DOHH2 (cell line): ENCODE data around the gene RNF111.

Experiments used
- H3F3A ChIP-seq: fragments of 200-600 bp; sonication (generic), shearing (Covaris generic); 2 replicates; pipeline ENCODE4 v1.6.0; 2016; ENCODE audit warnings: antibody characterized with exemption, mild to moderate bottlenecking; ENCODE audit not compliant: control insufficient read depth, insufficient read depth
- H3K27ac ChIP-seq: fragments of 200-600 bp; sonication (generic); 2 replicates; pipeline ENCODE4 v1.5.1; 2014; ENCODE audit warnings: low read depth, mild to moderate bottlenecking, low read length, moderate library complexity
- H3K27me3 ChIP-seq: fragments of 200-600 bp; sonication (generic); 2 replicates; pipeline ENCODE4 v1.6.1; 2014; ENCODE audit warnings: mild to moderate bottlenecking, low read length, mixed read lengths; ENCODE audit not compliant: control insufficient read depth
- H3K36me3 ChIP-seq: fragments of 200-600 bp; sonication (generic); 2 replicates; pipeline ENCODE4 v1.6.1; 2014; ENCODE audit warnings: mild to moderate bottlenecking, low read length, moderate library complexity, mixed read lengths; ENCODE audit not compliant: control insufficient read depth
- H3K4me1 ChIP-seq: fragments of 200-600 bp; sonication (generic); 2 replicates; pipeline ENCODE4 v1.6.1; 2014; ENCODE audit warnings: mild to moderate bottlenecking, low read length, mixed read lengths; ENCODE audit not compliant: control insufficient read depth
- H3K4me2 ChIP-seq: fragments of 200-600 bp; sonication (generic); 2 replicates; pipeline ENCODE4 v1.6.0; 2014; ENCODE audit warnings: mild to moderate bottlenecking, low read length, moderate library complexity
- H3K4me3 ChIP-seq: fragments of 200-600 bp; sonication (generic); 2 replicates; pipeline ENCODE4 v1.5.1; 2014; ENCODE audit warnings: mild to moderate bottlenecking, low read length, mixed read lengths
- H3K79me2 ChIP-seq: fragments of 200-600 bp; sonication (generic); 2 replicates; pipeline ENCODE4 v1.6.1; 2014; ENCODE audit warnings: mild to moderate bottlenecking, low read length, mixed read lengths; ENCODE audit not compliant: control insufficient read depth
- H3K9me2 ChIP-seq: fragments of 200-600 bp; sonication (generic); replicated peaks from 2 replicates; pipeline ENCODE4 v1.6.1; 2014; ENCODE audit warnings: mild to moderate bottlenecking, low read length, mixed read lengths; ENCODE audit not compliant: control insufficient read depth
- H3K9me3 ChIP-seq: fragments of 200-600 bp; sonication (generic); 2 replicates; pipeline ENCODE4 v1.6.1; 2014; ENCODE audit warnings: antibody characterized with exemption, low read length, mixed read lengths; ENCODE audit not compliant: control insufficient read depth, insufficient read depth
- H4K20me1 ChIP-seq: fragments of 200-600 bp; sonication (generic); 2 replicates; pipeline ENCODE4 v1.6.0; 2014; ENCODE audit warnings: low read depth, mild to moderate bottlenecking, antibody characterized with exemption, low read length, moderate library complexity; ENCODE audit not compliant: control insufficient read depth, insufficient read depth
- EZH2phosphoT487 ChIP-seq: fragments of 200-600 bp; sonication (generic); IDR thresholded peaks from 2 replicates; pipeline ENCODE4 v1.6.1; 2017; ENCODE audit warnings: borderline replicate concordance, mild to moderate bottlenecking, antibody characterized with exemption, low read length, moderate library complexity, mixed read lengths
- TF ChIP-seq, protein P1 (sequence below): fragments of 200-600 bp; sonication (generic); IDR thresholded peaks from one replicate; pipeline ENCODE4 v1.5.1; 2014; ENCODE audit warnings: antibody characterized with exemption, mild to moderate bottlenecking, low read depth, low read length; ENCODE audit not compliant: poor library complexity, severe bottlenecking

RNF111 gene

DNA sequence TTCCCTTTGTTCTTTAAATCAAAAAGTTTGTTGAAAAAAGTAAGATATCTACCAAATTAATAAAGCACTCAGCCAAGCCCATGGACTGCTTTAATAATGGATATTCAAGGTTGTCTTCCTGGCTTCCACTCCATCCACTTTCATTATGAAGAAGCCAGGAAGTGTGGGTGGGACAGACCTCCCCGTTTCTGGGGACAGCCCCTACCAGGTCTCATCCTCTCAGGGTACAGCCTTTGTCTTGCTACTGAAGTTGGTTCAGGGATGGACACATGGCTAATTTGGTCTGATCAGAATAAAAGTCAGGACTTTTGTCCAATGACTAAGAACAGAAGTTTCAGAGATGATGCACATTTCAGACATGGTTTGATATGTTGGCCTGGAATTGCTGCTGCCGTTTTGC, 150.1 kb downstream of the RNF111 start:
- Histone ChIP-seq H3K36me3 (peaks cover 84% of the 10 kb centered on the region), H3K4me2 (no peak overlapping the region), H3K4me1 (no peaks in the 10 kb centered on the region), H4K20me1 (no peaks in the 10 kb centered on the region), H3K9me2 (no peaks in the 10 kb centered on the region), H3K4me3 (no peak overlapping the region), H3K79me2 (no peaks in the 10 kb centered on the region), H3F3A (peaks cover 5% of the 10 kb centered on the region; the same call in 1 of the 2 replicates), H3K27me3 (no peaks in the 10 kb centered on the region), H3K9me3 (no peaks in the 10 kb centered on the region), H3K27ac (no peak overlapping the region)
- TF ChIP-seq EZH2phosphoT487, result no peak
- TF ChIP-seq, protein P1, sequence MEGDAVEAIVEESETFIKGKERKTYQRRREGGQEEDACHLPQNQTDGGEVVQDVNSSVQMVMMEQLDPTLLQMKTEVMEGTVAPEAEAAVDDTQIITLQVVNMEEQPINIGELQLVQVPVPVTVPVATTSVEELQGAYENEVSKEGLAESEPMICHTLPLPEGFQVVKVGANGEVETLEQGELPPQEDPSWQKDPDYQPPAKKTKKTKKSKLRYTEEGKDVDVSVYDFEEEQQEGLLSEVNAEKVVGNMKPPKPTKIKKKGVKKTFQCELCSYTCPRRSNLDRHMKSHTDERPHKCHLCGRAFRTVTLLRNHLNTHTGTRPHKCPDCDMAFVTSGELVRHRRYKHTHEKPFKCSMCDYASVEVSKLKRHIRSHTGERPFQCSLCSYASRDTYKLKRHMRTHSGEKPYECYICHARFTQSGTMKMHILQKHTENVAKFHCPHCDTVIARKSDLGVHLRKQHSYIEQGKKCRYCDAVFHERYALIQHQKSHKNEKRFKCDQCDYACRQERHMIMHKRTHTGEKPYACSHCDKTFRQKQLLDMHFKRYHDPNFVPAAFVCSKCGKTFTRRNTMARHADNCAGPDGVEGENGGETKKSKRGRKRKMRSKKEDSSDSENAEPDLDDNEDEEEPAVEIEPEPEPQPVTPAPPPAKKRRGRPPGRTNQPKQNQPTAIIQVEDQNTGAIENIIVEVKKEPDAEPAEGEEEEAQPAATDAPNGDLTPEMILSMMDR, result no peak

DNA sequence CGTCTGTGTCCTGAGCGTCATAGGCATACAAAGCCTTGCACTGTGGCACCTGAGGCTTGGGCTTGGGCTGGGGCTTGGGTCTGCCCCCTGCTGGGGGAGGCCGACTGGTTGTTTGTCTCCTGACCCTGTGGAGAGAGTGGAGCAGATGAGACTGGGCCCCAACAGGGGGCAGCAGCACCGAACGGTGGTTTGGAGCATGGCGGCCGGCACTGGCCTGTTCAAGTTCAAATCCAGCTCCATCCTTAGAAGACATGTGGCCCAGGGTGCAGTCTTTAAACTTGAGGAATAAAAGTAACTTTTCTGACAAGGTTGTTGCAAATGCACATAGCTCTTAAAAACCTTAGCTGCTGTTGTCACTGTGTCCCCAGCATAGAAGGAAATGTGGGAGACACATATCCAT, 150.8 kb downstream of the RNF111 start:
- no peak overlapping the region for H3K27ac ChIP-seq
- H3K79me2 ChIP-seq, result no peaks in the 10 kb centered on the region
- no peaks in the 10 kb centered on the region for H3K9me3 ChIP-seq
- no peak overlapping the region for H3K4me3 ChIP-seq
- TF ChIP-seq, protein P1, result peak; percentile 98
- TF ChIP-seq EZH2phosphoT487, result no peak
- H3F3A ChIP-seq, result peaks cover 5% of the 10 kb centered on the region; the same call in 1 of the 2 replicates
- H3K27me3 ChIP-seq, result no peaks in the 10 kb centered on the region
- H3K4me1 ChIP-seq, result no peaks in the 10 kb centered on the region
- H3K9me2 ChIP-seq, result no peaks in the 10 kb centered on the region
- H3K4me2 ChIP-seq, result no peak overlapping the region
- H3K36me3 ChIP-seq, result peaks cover 78% of the 10 kb centered on the region
- H4K20me1 ChIP-seq, result no peaks in the 10 kb centered on the region

DNA sequence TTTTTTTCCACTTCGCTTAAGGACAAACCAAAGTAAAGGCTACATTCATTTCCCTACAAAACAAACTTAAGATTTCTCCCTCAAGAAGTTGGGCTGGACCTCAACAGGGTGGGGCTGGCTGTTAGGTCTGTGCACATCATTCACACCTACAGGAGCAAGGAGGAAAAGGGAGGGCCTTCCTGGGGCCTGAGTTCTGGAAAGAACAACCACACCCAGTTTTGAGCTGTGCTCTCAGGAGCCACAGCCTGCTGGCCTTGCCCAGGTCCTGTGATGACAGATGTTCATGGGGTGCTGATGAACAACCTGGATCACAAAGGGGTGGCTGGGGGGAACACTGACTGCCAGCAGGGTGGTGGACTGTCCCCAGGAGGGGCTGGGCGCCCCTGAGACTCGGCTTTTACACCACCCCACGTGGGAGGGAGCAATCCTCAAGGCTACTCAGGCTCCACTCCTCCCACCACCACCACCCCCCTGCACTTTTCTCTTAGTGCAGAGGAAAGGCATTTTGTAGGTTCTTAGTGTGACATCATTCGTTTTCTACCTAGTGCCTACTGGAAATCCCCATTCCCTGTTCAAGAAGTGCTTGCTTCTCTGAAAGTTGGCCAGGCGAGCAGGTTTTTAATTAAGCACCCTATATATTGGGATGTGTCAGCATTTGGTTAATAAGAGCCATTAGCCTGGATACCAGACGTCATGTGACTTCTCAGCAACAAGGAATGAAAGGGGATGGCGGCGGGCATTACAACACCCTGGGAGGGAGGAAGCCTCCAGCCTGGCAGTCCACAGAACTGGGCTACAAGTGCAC, 153.2 kb downstream of the RNF111 start:
- TF ChIP-seq EZH2phosphoT487, result no peak
- TF ChIP-seq, protein P1, result no peak
- H3K4me2 ChIP-seq, result no peak overlapping the region
- H3K36me3 ChIP-seq, result peaks cover 60% of the 10 kb centered on the region
- H3K27me3 ChIP-seq, result no peaks in the 10 kb centered on the region
- no peak overlapping the region for H3K4me3 ChIP-seq
- no peaks in the 10 kb centered on the region for H3K9me3 ChIP-seq
- H3K9me2 ChIP-seq, result no peaks in the 10 kb centered on the region
- H3F3A ChIP-seq, result peaks cover 5% of the 10 kb centered on the region; the same call in 1 of the 2 replicates
- H3K79me2 ChIP-seq, result no peaks in the 10 kb centered on the region
- no peaks in the 10 kb centered on the region for H4K20me1 ChIP-seq
- no peaks in the 10 kb centered on the region for H3K4me1 ChIP-seq
- H3K27ac ChIP-seq, result no peak overlapping the region
